Panc1 (cell line): Measurements from ENCODE around the gene FAM200B. TPM values are rescaled to one million over a fixed set of nuclear protein-coding genes. Genes with fewer than 3 reads are reported as not detected.

ENCODE experiments used
- ATAC-seq: fragments of 200-7000 bp; cut with Tn5 transposase; 2 replicates; pipeline ENCODE4 v1.9.1; 2020; ENCODE audit warnings: mild to moderate bottlenecking, moderate library complexity
- BruUV-seq: library from RNA; stranded (reverse); fragments of 400-500 nt; replicated peaks from 2 replicates; lab custom pipeline; 2021; lab: Mats Ljungman, UMichigan
- CTCF ChIA-PET: fragments of 300-600 bp; sonication (Branson Sonifier 250); formaldehyde crosslinking; loops from one replicate; lab custom pipeline; 2022; ENCODE audit warnings: antibody characterized with exemption; lab: Charles Lee
- POLR2A ChIA-PET: fragments of 300-600 bp; sonication (Branson Sonifier 250); formaldehyde crosslinking; loops from one replicate; lab custom pipeline; 2022; ENCODE audit warnings: antibody characterized with exemption; lab: Charles Lee
- DNase-seq: peaks from one replicate; pipeline ENCODE4 v3.0.0-alpha.2; 2010; ENCODE audit warnings: low read depth, low spot score
- H3K27ac ChIP-seq: 2 replicates; pipeline ENCODE4 v1.5.1; 2011; ENCODE audit warnings: mild to moderate bottlenecking, low read length, inconsistent platforms
- H3K27me3 ChIP-seq: fragments of 200-500 bp; sonication (Bioruptor generic); 2 replicates; pipeline ENCODE4 v1.6.0; 2014; ENCODE audit warnings: low read length, inconsistent platforms; ENCODE audit not compliant: control insufficient read depth, insufficient read depth
- H3K36me3 ChIP-seq: fragments of 200-500 bp; sonication (Bioruptor generic); 2 replicates; pipeline ENCODE4 v1.5.1; 2014; ENCODE audit warnings: inconsistent platforms, mild to moderate bottlenecking, low read length, moderate library complexity; ENCODE audit not compliant: control insufficient read depth, insufficient read depth
- H3K4me1 ChIP-seq: 2 replicates; pipeline ENCODE4 v1.5.1; 2011; ENCODE audit warnings: inconsistent platforms, mild to moderate bottlenecking, low read length, moderate library complexity; ENCODE audit not compliant: control insufficient read depth, insufficient read depth
- H3K4me3 ChIP-seq, 2 experiments: 2 replicates each; pipeline ENCODE4 v1.5.1; 2011 to 2012; ENCODE audit warnings: low read depth in 2 of 2, low read length in 2 of 2, mild to moderate bottlenecking in 2 of 2, inconsistent platforms in 1 of 2, moderate library complexity in 1 of 2
- H3K9me3 ChIP-seq: fragments of 200-500 bp; sonication (Bioruptor generic); 2 replicates; pipeline ENCODE4 v1.5.1; 2014; ENCODE audit warnings: low read depth, mild to moderate bottlenecking, inconsistent platforms, low read length, moderate library complexity; ENCODE audit not compliant: control insufficient read depth, insufficient read depth
- CTCF ChIP-seq: fragments of 450-650 bp; IDR thresholded peaks from 2 replicates; pipeline ENCODE4 v1.5.1; 2017; ENCODE audit warnings: mild to moderate bottlenecking
- POLR2AphosphoS5 ChIP-seq: IDR thresholded peaks from 2 replicates; pipeline ENCODE4 v1.6.1; 2012; ENCODE audit warnings: mild to moderate bottlenecking, low read depth, low read length, moderate library complexity
- REST ChIP-seq, 2 experiments: IDR thresholded peaks; 2 replicates each; pipeline ENCODE4 v1.6.1; 2011 to 2012; ENCODE audit warnings: low read depth in 2 of 2, control low read depth in 1 of 2, low read length in 1 of 2, mild to moderate bottlenecking in 1 of 2, moderate library complexity in 1 of 2; ENCODE audit not compliant: insufficient read depth in 1 of 2
- SIN3A ChIP-seq: IDR thresholded peaks from 2 replicates; pipeline ENCODE4 v1.6.1; 2012; ENCODE audit warnings: low read depth, mild to moderate bottlenecking, low read length, moderate library complexity, borderline replicate concordance; ENCODE audit not compliant: insufficient read depth
- TCF7L2 ChIP-seq: IDR thresholded peaks from 2 replicates; pipeline ENCODE4 v1.6.1; 2011; ENCODE audit warnings: mild to moderate bottlenecking, low read depth, low read length, inconsistent platforms
- in situ Hi-C: cut with HindIII; loops from 2 replicates; pipeline ENCODE4 v1.10.0; 2016; ENCODE audit warnings: low sequenced_read_pairs, low pct_unique_long_range_greater_than_20kb
- intact Hi-C: fragments of 100-400 bp; cut with micrococcal nuclease; formaldehyde crosslinking; loops from one replicate; pipeline ENCODE4 v1.10.0; 2022; ENCODE audit not compliant: unreplicated experiment
- total RNA-seq: library from RNA; stranded (reverse); gene quantifications from one replicate; pipeline ENCODE4 v1.2.1, GENCODE V29; 2021; ENCODE audit not compliant: unreplicated experiment

FAM200B gene
- total RNA-seq, 1 experiment from 2014 or later: 15.2 TPM

DNA sequence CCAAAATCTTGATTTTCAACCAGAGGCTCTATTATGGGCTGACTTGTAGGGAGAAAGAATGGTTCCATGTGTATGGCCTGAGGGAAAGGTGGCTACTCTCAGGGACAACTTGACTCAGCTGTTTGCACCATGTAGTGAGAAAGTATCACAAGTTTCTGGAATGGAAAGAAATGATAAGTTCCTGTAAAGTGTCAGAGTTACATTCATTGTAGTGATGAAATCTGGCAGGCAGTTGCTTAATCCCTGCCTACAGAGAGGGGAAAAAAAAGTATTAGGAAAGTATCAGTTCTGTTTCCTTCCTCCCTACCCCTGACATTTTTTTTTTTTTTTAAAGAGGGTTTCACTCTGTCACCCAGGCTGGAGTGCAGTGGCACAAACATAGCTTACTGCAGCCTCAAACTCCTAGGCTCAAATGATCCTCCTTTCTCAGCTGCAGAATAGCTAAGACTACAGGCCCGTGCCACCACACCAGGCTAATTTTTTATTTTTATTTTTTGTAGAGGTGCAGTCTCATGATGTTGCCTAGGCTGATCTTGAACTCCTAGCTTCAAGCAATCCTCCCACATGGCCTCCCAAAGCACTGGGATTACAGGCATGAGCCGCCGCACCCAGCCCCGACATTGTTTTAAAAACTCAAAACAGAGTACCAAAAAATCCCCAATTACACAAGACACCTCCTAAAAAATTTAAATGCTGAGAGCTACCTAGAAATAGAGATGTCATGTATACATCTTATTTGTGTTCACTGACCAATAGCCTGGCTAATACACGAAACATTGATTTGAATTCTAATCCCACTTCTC, 21.7 kb upstream of the FAM200B start:
- BruUV-seq: no TSS peak
- H3K4me1 ChIP-seq: peaks cover 7% of the 10 kb centered on the region; the same call in 1 of the 2 replicates
- ChIA-PET POLR2A (no interaction called here), CTCF (no interaction called here)
- no peaks in the 10 kb centered on the region for H3K27me3 ChIP-seq
- DNase-seq (no peak), ATAC-seq (no peak)
- no peaks in the 10 kb centered on the region for H3K36me3 ChIP-seq
- no peak overlapping the region for H3K27ac ChIP-seq
- TF ChIP-seq SIN3A (no peak), POLR2AphosphoS5 (no peak), TCF7L2 (no peak), REST (IDR thresholded peaks at IDR 0.05; ENCODE audit: insufficient read depth in 1 of 2, low read depth in 2 of 2, low read length in 1 of 2) (no peak), CTCF (no peak)
- in situ Hi-C loops: no loop called here
- H3K9me3 ChIP-seq: no peaks in the 10 kb centered on the region
- intact Hi-C loops: no loop called here
- H3K4me3 ChIP-seq: no peak overlapping the region

GRCh38 chr4:15665753-15666365, 15.8 kb upstream of the FAM200B start:
- Histone ChIP-seq H3K27me3 (no peaks in the 10 kb centered on the region), H3K4me3 (no peak overlapping the region), H3K9me3 (no peaks in the 10 kb centered on the region), H3K4me1 (no peaks in the 10 kb centered on the region), H3K27ac (no peak overlapping the region), H3K36me3 (no peaks in the 10 kb centered on the region; the same call in 1 of the 2 replicates)
- ATAC-seq (no peak), DNase-seq (no peak)
- no TSS peak for BruUV-seq
- ChIA-PET CTCF (no interaction called here), POLR2A (interaction anchor here (0.5 kb wide), 1 partner anchor 13 kb away, joined by 3 read pairs; no protein-coding TSS in a partner anchor)
- in situ Hi-C loops: no loop called here
- intact Hi-C loops: no loop called here
- TF ChIP-seq SIN3A: no peak
- TF ChIP-seq TCF7L2: no peak
- TF ChIP-seq POLR2AphosphoS5: no peak
- no peak for TF ChIP-seq REST (IDR thresholded peaks at IDR 0.05; ENCODE audit: insufficient read depth in 1 of 2, low read depth in 2 of 2, low read length in 1 of 2)
- no peak for TF ChIP-seq CTCF
